ENCODE measurements around the gene GPC5.
"Not testable (repeated sequence)": the region's sequence is repeated elsewhere in the genome, so short reads cannot be mapped to it uniquely, and the experiment has no call there.

DNA sequence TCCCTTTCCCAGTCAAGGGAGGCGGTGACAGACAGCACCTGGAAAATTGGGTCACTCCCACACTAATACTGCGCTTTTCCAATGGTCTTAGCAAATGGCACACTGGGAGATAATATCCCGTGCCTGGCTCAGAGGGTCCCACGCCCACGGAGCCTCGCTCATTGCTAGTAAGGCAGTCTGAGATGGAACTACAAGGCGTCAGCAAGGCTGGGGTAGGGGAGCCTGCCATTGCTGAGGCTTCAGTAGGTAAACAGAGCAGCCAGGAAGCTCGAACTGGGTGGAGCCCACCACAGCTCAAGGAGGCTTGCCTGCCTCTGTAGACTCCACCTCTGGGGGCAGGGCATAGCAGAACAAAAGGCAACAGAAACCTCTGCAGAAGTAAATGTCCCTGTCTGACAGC lies 882.6 kb downstream of the GPC5 start:
- TF ChIP-seq CEBPB (IDR thresholded peaks at IDR 0.05); POLR2A (IDR thresholded peaks at IDR 0.05; ENCODE audit: low read length): not testable (repeated sequence)

Data from A549 (cell line).